Hepatocyte (in vitro differentiated cells): ENCODE measurements around the gene SNTG2.

Experiments
- CTCF ChIP-seq: fragments of 200-600 bp; sonication (generic); IDR thresholded peaks from 2 replicates; pipeline ENCODE4 v1.5.1; 2016; ENCODE audit warnings: antibody characterized with exemption, mild to moderate bottlenecking; ENCODE audit not compliant: poor library complexity
- EZH2 ChIP-seq: fragments of 200-600 bp; sonication (generic); IDR thresholded peaks from 2 replicates; pipeline ENCODE4 v1.6.1; 2016; ENCODE audit warnings: antibody characterized with exemption, mild to moderate bottlenecking, borderline replicate concordance
- EZH2phosphoT487 ChIP-seq: fragments of 200-600 bp; sonication (generic); IDR thresholded peaks from one replicate; pipeline ENCODE4 v1.6.1; 2018; ENCODE audit warnings: antibody characterized with exemption, mild to moderate bottlenecking, low read depth, moderate library complexity; ENCODE audit not compliant: unreplicated experiment, severe bottlenecking

DNA sequence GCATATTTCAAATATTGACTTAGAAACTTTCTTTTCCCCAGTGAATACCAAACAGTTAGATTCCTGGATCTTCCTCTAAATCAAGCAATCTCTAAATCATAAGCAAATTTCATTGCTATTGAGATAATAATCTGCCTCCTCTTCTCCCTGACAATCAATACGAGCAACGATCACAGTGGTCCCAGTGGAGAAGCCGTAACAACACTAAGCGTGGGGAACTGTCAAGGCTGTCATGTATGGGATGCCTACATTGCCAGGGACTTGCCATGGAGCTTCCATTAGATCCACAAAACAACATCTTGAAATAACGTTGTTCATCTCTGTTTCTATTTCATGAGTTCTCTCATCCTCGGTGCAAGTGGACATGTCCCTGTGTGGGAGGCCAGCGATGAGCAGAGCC, 61.3 kb downstream of the SNTG2 start:
- TF ChIP-seq CTCF, result no peak
- TF ChIP-seq EZH2, result no peak
- TF ChIP-seq EZH2phosphoT487, result no peak
